IMR-90 (cell line): ENCODE data around the gene MPG. TPM values are rescaled to one million over a fixed set of nuclear protein-coding genes. Genes with fewer than 3 reads are reported as not detected.

ENCODE experiments used
- ATAC-seq: fragments of 200-7000 bp; cut with Tn5 transposase; 2 replicates; pipeline ENCODE4 v1.9.1; 2020; ENCODE audit warnings: low read depth, mild to moderate bottlenecking, moderate library complexity
- BruUV-seq: library from RNA; stranded (reverse); fragments of 400-500 nt; replicated peaks from 2 replicates; lab custom pipeline; 2021; lab: Mats Ljungman, UMichigan
- CTCF ChIA-PET: fragments of 300-600 bp; formaldehyde crosslinking; extraction: SDS; loops from one replicate; lab custom pipeline; 2021; ENCODE audit warnings: antibody characterized with exemption; lab: Yijun Ruan, JAX
- POLR2A ChIA-PET: fragments of 300-600 bp; sonication (Branson Sonifier 250); formaldehyde crosslinking; loops from one replicate; lab custom pipeline; 2022; ENCODE audit warnings: antibody characterized with exemption; ENCODE audit not compliant: unreplicated experiment; lab: Charles Lee
- DNase-seq: peaks from one replicate; pipeline ENCODE4 v3.0.0; 2013
- H2AFZ ChIP-seq: replicated peaks from 2 replicates; pipeline ENCODE3; 2013; ENCODE audit warnings: low read length, mild to moderate bottlenecking; ENCODE audit not compliant: poor library complexity
- H2AK5ac ChIP-seq: 2 replicates; pipeline ENCODE4 v1.6.1; 2013; ENCODE audit warnings: low read depth, low read length, inconsistent platforms
- H2AK9ac ChIP-seq: replicated peaks from 2 replicates; pipeline ENCODE3; 2013; ENCODE audit warnings: mild to moderate bottlenecking, low read depth, low read length, moderate library complexity; ENCODE audit not compliant: poor library complexity
- H2BK120ac ChIP-seq: 2 replicates; pipeline ENCODE4 v1.6.1; 2013; ENCODE audit warnings: low read depth, low read length, inconsistent platforms
- H2BK15ac ChIP-seq: 3 replicates; pipeline ENCODE4 v1.6.1; 2013; ENCODE audit warnings: low read depth, low read length, inconsistent platforms
- H2BK20ac ChIP-seq: 2 replicates; pipeline ENCODE4 v1.6.1; 2013; ENCODE audit warnings: low read depth, mild to moderate bottlenecking, inconsistent platforms, low read length, moderate library complexity
- H2BK5ac ChIP-seq: 2 replicates; pipeline ENCODE4 v1.6.1; 2013; ENCODE audit warnings: mild to moderate bottlenecking, low read depth, low read length, inconsistent platforms; ENCODE audit not compliant: poor library complexity, severe bottlenecking
- H3K14ac ChIP-seq: replicated peaks from 2 replicates; pipeline ENCODE4 v1.6.1; 2013; ENCODE audit warnings: low read depth, low read length, inconsistent platforms
- H3K18ac ChIP-seq: 2 replicates; pipeline ENCODE4 v1.6.1; 2013; ENCODE audit warnings: low read depth, low read length, control low read depth
- H3K23ac ChIP-seq: 2 replicates; pipeline ENCODE4 v1.6.1; 2013; ENCODE audit warnings: low read depth, low read length, inconsistent platforms
- H3K27ac ChIP-seq: 2 replicates; pipeline ENCODE4 v1.5.1; 2013; ENCODE audit warnings: mild to moderate bottlenecking, control low read depth, low read length; ENCODE audit not compliant: insufficient read depth
- H3K27me3 ChIP-seq: 2 replicates; pipeline ENCODE4 v1.6.1; 2013; ENCODE audit warnings: low read length; ENCODE audit not compliant: control insufficient read depth, insufficient read depth
- H3K36me3 ChIP-seq: 2 replicates; pipeline ENCODE4 v1.6.1; 2013; ENCODE audit warnings: low read length, mixed read lengths; ENCODE audit not compliant: control insufficient read depth, insufficient read depth
- H3K4ac ChIP-seq: 2 replicates; pipeline ENCODE4 v1.6.1; 2013; ENCODE audit warnings: low read depth, low read length, inconsistent platforms
- H3K4me1 ChIP-seq: 2 replicates; pipeline ENCODE4 v1.6.1; 2013; ENCODE audit warnings: low read length, mixed read lengths; ENCODE audit not compliant: control insufficient read depth, insufficient read depth
- H3K4me2 ChIP-seq: 2 replicates; pipeline ENCODE4 v1.6.1; 2013; ENCODE audit warnings: low read depth, mild to moderate bottlenecking, control low read depth, low read length, moderate library complexity
- H3K4me3 ChIP-seq: 2 replicates; pipeline ENCODE4 v1.5.1; 2013; ENCODE audit warnings: low read depth, mild to moderate bottlenecking, control low read depth, low read length, moderate library complexity; ENCODE audit not compliant: insufficient read depth
- H3K56ac ChIP-seq: 2 replicates; pipeline ENCODE4 v1.6.1; 2013; ENCODE audit warnings: low read length, inconsistent platforms; ENCODE audit not compliant: insufficient read depth; ENCODE audit errors: extremely low read depth
- H3K79me1 ChIP-seq, 2 experiments: 2 replicates each; pipeline ENCODE4 v1.6.1; 2013; ENCODE audit warnings: low read length in 2 of 2, inconsistent platforms in 1 of 2, low read depth in 1 of 2
- H3K9ac ChIP-seq: 2 replicates; pipeline ENCODE4 v1.6.1; 2013; ENCODE audit warnings: low read depth, low read length, control low read depth
- H3K9me1 ChIP-seq: 2 replicates; pipeline ENCODE4 v1.6.1; 2013; ENCODE audit warnings: low read length, inconsistent platforms; ENCODE audit not compliant: insufficient read depth
- H3K9me3 ChIP-seq: 2 replicates; pipeline ENCODE4 v1.6.1; 2013; ENCODE audit warnings: low read length; ENCODE audit not compliant: control insufficient read depth, insufficient read depth
- H4K20me1 ChIP-seq: 2 replicates; pipeline ENCODE4 v1.6.1; 2013; ENCODE audit warnings: low read length, inconsistent platforms; ENCODE audit not compliant: insufficient read depth
- H4K5ac ChIP-seq: 2 replicates; pipeline ENCODE4 v1.6.1; 2013; ENCODE audit warnings: mild to moderate bottlenecking, low read depth, low read length, control low read depth
- H4K8ac ChIP-seq, 2 experiments: 2 replicates each; pipeline ENCODE4 v1.6.1; 2013; ENCODE audit warnings: low read depth in 2 of 2, low read length in 2 of 2, control low read depth in 1 of 2, inconsistent platforms in 1 of 2
- H4K91ac ChIP-seq: 2 replicates; pipeline ENCODE4 v1.6.1; 2013; ENCODE audit warnings: low read depth, low read length, inconsistent platforms; ENCODE audit not compliant: insufficient read depth
- CTCF ChIP-seq: conservative IDR thresholded peaks from 2 replicates; pipeline ENCODE4 v1.5.1; 2012; ENCODE audit warnings: mild to moderate bottlenecking, low read depth, low read length, improper control_type of control experiment
- FOS ChIP-seq: fragments of 150-350 bp; IDR thresholded peaks from 2 replicates; pipeline ENCODE4 v1.6.1; 2016; ENCODE audit warnings: low read depth, low read length
- MAZ ChIP-seq: IDR thresholded peaks from 2 replicates; pipeline ENCODE4 v1.6.1; 2012; ENCODE audit warnings: low read depth, mild to moderate bottlenecking, low read length, improper control_type of control experiment, moderate library complexity, borderline replicate concordance
- NFE2L2 ChIP-seq: fragments of 150-350 bp; IDR thresholded peaks from 2 replicates; pipeline ENCODE4 v1.6.1; 2016; ENCODE audit warnings: low read depth, mild to moderate bottlenecking, low read length
- RCOR1 ChIP-seq: IDR thresholded peaks from 2 replicates; pipeline ENCODE4 v1.6.1; 2012; ENCODE audit warnings: mild to moderate bottlenecking, low read length, improper control_type of control experiment; ENCODE audit not compliant: insufficient replicate concordance
- SMC3 ChIP-seq: fragments of 150-350 bp; IDR thresholded peaks from 2 replicates; pipeline ENCODE4 v1.6.1; 2016; ENCODE audit warnings: low read depth, mild to moderate bottlenecking, antibody characterized with exemption, low read length, moderate library complexity
- USF2 ChIP-seq: fragments of 150-350 bp; IDR thresholded peaks from 2 replicates; pipeline ENCODE4 v1.6.1; 2017; ENCODE audit warnings: mild to moderate bottlenecking, antibody characterized with exemption, low read length, low read depth
- WGBS, 2 experiments: methylation state at CpG; one replicate each; pipeline versions ENCODE4 v1.1.5 to v1.1.7; 2013; ENCODE audit warnings: missing lambda C conversion rate in 2 of 2; ENCODE audit not compliant: insufficient read length in 1 of 2; ENCODE audit errors: extremely low coverage in 2 of 2; 5-methylcytosine and 5-hydroxymethylcytosine counted together
- dilution Hi-C: fragments of 300-500 bp; cut with HindIII; formaldehyde crosslinking; loops from one replicate; pipeline ENCODE4 v1.14.3; 2018; ENCODE audit warnings: low sequenced_read_pairs; ENCODE audit not compliant: unreplicated experiment
- in situ Hi-C: fragments of 300-500 bp; cut with MboI; formaldehyde crosslinking; loops from 3 replicates; pipeline ENCODE4 v1.14.3; 2019; ENCODE audit warnings: low sequenced_read_pairs, inconsistent platforms, mixed read lengths
- intact Hi-C: fragments of 100-400 bp; cut with micrococcal nuclease; formaldehyde crosslinking; loops from 2 replicates; pipeline ENCODE4 v1.10.0; 2022
- polyA plus RNA-seq, 3 experiments: library from polyadenylated mRNA; depleted of rRNA; stranded (reverse); fragments of >200 nt; gene quantifications; 2 replicates each; pipeline ENCODE4 v1.2.3, GENCODE V29; 2012; ENCODE audit warnings: low replicate concordance in 1 of 3
- total RNA-seq: library from RNA; depleted of rRNA; stranded (reverse); fragments of >200 nt; gene quantifications from 2 replicates; pipeline ENCODE4 v1.2.3, GENCODE V29; 2012

Gene MPG
- total and polyA plus RNA-seq, 2 of the 4 experiments (the other 2 are of a cell fraction), result 66.7 to 135 TPM

DNA sequence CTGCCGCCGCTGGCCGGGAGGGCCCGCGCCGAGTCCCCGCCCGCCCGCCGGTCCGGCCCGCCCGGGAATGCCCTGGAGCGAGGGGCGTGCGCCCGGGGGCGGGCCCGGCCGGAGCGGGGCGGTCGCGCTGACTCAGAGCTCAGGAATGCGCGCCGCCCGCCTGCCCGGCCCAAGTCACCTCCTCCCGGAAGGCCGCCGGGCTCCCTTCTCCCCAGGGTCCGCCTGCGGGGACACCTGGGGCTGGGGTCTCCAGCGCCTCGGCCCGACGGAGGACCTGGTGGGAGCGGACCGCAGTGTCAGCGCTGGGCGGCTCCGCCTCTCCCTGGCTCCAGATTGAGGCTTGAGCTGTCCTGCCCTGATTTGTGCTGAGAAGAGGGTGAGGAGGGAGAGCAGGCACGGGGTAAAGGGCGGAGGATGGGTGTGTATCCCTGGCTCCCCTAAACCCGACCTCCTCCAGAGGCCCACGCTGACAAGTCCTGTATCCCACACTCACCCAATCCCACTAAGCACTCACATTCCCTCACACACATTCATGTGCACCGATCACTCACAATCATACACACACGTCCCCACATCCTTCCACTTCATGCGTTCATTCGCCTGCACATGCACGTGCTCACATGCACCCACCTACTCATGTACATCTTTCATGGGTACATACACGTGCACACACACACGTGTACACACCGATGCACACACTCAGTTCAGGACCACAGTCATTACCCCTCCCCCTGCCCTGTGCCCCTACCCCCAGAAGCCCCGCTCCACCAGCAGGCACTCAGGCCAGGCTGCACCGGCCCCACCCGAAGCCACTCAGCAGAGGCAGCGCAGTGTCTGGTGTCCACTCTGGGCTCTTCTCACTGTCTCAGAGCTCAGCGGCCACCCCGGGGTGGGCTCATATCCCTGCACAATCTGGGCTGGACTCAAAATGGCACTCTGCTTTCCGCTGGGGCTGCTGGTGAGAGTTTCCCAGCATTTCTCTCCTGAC is 5.2 kb upstream of the MPG start, which contains the start of gene RHBDF1:
Gene RHBDF1, minus strand, starts transcription at position 71 of the 988 bp plus-strand sequence. CDS start 7,616 bp downstream, outside the sequence.
- peak within 1 kb of the TSS; percentile 94; the same call in 2 of the 3 replicates for H2BK15ac ChIP-seq
- peak; percentile 72 for TF ChIP-seq RCOR1
- no peak for TF ChIP-seq CTCF
- TF ChIP-seq SMC3, result no peak
- no peak for TF ChIP-seq USF2
- no peak for TF ChIP-seq NFE2L2
- peak; percentile 62 for TF ChIP-seq MAZ
- peak; percentile 64; the same call in 1 of the 2 replicates for TF ChIP-seq FOS
- peaks cover 7 to 45% of the 10 kb centered on the region in 2 experiments; a peak in 3 of 4 replicates for H3K79me1 ChIP-seq
- POLR2A ChIA-PET, result no interaction called here
- peaks cover 22% of the 10 kb centered on the region for H3K9me1 ChIP-seq
- peak within 1 kb of the TSS; percentile 95 for H2BK120ac ChIP-seq
- H3K18ac ChIP-seq, result peak within 1 kb of the TSS; percentile 94
- peak within 1 kb of the TSS; percentile 74 for H3K4me2 ChIP-seq
- peak within 1 kb of the TSS; percentile 95 for H3K14ac ChIP-seq
- H3K56ac ChIP-seq, result peak within 1 kb of the TSS; percentile 68
- H2BK20ac ChIP-seq, result peak within 1 kb of the TSS; percentile 96
- H3K4me1 ChIP-seq, result peaks cover 62% of the 10 kb centered on the region
- H3K4ac ChIP-seq, result peak within 1 kb of the TSS; percentile 98
- H3K36me3 ChIP-seq, result no peaks in the 10 kb centered on the region
- in situ Hi-C loops, result no loop called here
- peak within 1 kb of the TSS; percentile 91 for H2AFZ ChIP-seq
- H4K8ac ChIP-seq, result peak within 1 kb of the TSS; percentile 85 to 94
- peak within 1 kb of the TSS; percentile 100 for H2AK9ac ChIP-seq
- H3K27ac ChIP-seq, result peak within 1 kb of the TSS; percentile 90
- H3K9me3 ChIP-seq, result no peaks in the 10 kb centered on the region
- H4K91ac ChIP-seq, result peak within 1 kb of the TSS; percentile 94
- no peaks in the 10 kb centered on the region for H3K27me3 ChIP-seq
- CTCF ChIA-PET, result interaction anchor here (1.2 kb wide), 1 partner anchor 25 kb away, joined by 4 read pairs; no protein-coding TSS in a partner anchor
- DNase-seq (peak; percentile 47), ATAC-seq (peak; percentile 44)
- H3K4me3 ChIP-seq, result peak within 1 kb of the TSS; percentile 72
- WGBS, 2 experiments, result 27 to 100% methylated on average over 2 to 27 of the region's 62 CpGs
- intact Hi-C loops, result no loop called here
- H4K20me1 ChIP-seq, result peaks cover 39% of the 10 kb centered on the region
- BruUV-seq, result no TSS peak
- H2BK5ac ChIP-seq, result peak within 1 kb of the TSS; percentile 85
- peak within 1 kb of the TSS; percentile 93 for H3K23ac ChIP-seq
- dilution Hi-C loops, result no loop called here
- peak within 1 kb of the TSS; percentile 100 for H2AK5ac ChIP-seq
- peak within 1 kb of the TSS; percentile 86 for H3K9ac ChIP-seq
- H4K5ac ChIP-seq, result peak within 1 kb of the TSS; percentile 96
